AG04449 (cell line): ENCODE results near the gene HS3ST6.

Source experiments
- CTCF ChIA-PET: fragments of 350-600 bp; formaldehyde crosslinking; extraction: SDS; loops from one replicate; lab custom pipeline; 2021; ENCODE audit warnings: antibody characterized with exemption; lab: Yijun Ruan, JAX
- POLR2A ChIA-PET: fragments of 400-600, 350-600 bp; formaldehyde crosslinking; extraction: SDS; loops from one replicate; lab custom pipeline; 2020; ENCODE audit warnings: antibody characterized with exemption, inconsistent platforms; lab: Yijun Ruan, JAX
- DNase-seq: peaks from one replicate; pipeline ENCODE4 v3.0.0-alpha.2; 2010; ENCODE audit warnings: low read depth, low spot score
- H3K4me3 ChIP-seq: 2 replicates; pipeline ENCODE4 v1.5.1; 2011; ENCODE audit warnings: low read depth, mild to moderate bottlenecking, control low read depth, low read length
- TF ChIP-seq, protein P1 (sequence below): IDR thresholded peaks from one replicate; pipeline ENCODE4 v1.5.1; 2011; ENCODE audit warnings: mild to moderate bottlenecking, moderate library complexity, low read length, control low read depth, inconsistent platforms; ENCODE audit not compliant: insufficient read depth; ENCODE audit errors: missing control alignments

The HS3ST6 gene

DNA sequence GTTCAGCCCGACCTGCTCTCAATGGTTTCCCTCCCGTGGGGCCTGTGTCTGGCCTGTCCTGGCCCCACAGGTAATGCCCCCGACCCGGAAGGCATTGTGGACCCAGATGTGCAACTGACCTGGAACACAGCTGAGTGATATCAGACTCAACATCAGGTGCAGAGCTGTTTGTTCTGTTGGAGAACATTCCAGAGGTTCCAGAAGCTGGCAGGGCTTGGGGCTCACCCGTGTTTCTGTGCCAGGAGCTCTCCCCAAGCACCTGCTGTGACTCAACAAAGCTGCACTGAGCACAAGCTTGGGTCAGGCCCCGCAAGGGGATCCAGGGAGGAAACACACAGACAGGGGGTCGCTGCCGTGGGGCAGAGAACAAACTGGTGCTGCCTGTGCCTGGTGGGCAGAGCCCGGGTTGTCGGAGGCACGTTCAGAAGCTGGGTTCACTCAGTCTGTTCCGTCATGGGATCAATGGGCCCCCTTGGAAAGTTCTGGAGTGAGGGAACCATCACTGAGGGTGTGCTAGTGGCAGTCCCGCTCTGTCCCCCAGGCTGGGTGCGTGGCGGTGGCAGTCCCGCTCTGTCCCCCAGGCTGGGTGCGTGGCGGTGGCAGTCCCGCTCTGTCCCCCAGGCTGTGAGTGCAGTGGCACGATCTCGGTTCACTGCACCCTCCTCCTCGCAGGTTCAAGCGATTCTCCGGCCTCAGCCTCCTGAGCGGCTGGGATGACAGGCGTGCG, 22.1 kb downstream of the HS3ST6 start:
- ChIA-PET POLR2A (interaction anchor here (0.9 kb wide), 1 partner anchor 69 kb away, joined by 3 read pairs; the partner anchor contains the start of gene RPS2), CTCF (no interaction called here)
- no peak overlapping the region for H3K4me3 ChIP-seq
- TF ChIP-seq, protein P1, sequence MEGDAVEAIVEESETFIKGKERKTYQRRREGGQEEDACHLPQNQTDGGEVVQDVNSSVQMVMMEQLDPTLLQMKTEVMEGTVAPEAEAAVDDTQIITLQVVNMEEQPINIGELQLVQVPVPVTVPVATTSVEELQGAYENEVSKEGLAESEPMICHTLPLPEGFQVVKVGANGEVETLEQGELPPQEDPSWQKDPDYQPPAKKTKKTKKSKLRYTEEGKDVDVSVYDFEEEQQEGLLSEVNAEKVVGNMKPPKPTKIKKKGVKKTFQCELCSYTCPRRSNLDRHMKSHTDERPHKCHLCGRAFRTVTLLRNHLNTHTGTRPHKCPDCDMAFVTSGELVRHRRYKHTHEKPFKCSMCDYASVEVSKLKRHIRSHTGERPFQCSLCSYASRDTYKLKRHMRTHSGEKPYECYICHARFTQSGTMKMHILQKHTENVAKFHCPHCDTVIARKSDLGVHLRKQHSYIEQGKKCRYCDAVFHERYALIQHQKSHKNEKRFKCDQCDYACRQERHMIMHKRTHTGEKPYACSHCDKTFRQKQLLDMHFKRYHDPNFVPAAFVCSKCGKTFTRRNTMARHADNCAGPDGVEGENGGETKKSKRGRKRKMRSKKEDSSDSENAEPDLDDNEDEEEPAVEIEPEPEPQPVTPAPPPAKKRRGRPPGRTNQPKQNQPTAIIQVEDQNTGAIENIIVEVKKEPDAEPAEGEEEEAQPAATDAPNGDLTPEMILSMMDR, result no peak
- DNase-seq, result no peak

- no peak for DNase-seq
- TF ChIP-seq, protein P1, result no peak
- no peak overlapping the region for H3K4me3 ChIP-seq
- CTCF ChIA-PET, result no interaction called here
- POLR2A ChIA-PET, result interaction anchor here (0.5 kb wide), 1 partner anchor 46 kb away, joined by 3 read pairs; no protein-coding TSS in a partner anchor
Measured at GRCh38 chr16:1895068-1895467, 23.1 kb downstream of the HS3ST6 start.

DNA sequence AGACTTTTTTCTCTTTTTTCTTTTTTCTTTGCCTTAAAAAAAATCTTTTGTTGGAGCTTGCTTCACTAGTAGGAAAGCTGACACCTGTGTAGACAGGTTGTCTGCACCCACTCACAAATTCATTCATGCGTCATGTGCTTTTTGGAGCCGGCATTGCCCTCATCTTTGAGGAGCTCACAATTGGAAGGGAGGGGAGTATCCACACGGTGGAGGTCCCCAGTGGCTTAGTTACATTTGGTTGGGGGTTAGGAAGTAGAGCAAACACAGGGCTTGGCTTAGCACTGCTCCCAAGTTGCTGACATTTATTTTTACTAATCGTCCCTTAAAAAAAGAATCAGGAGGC, 27.5 kb downstream of the HS3ST6 start:
- no peak for DNase-seq
- ChIA-PET CTCF (interaction anchor here (1.2 to 2.5 kb wide), 2 partner anchors 11 to 13 kb away, joined by 3 to 7 read pairs; no protein-coding TSS in a partner anchor), POLR2A (no interaction called here)
- no peak overlapping the region for H3K4me3 ChIP-seq
- TF ChIP-seq, protein P1, result no peak

DNA sequence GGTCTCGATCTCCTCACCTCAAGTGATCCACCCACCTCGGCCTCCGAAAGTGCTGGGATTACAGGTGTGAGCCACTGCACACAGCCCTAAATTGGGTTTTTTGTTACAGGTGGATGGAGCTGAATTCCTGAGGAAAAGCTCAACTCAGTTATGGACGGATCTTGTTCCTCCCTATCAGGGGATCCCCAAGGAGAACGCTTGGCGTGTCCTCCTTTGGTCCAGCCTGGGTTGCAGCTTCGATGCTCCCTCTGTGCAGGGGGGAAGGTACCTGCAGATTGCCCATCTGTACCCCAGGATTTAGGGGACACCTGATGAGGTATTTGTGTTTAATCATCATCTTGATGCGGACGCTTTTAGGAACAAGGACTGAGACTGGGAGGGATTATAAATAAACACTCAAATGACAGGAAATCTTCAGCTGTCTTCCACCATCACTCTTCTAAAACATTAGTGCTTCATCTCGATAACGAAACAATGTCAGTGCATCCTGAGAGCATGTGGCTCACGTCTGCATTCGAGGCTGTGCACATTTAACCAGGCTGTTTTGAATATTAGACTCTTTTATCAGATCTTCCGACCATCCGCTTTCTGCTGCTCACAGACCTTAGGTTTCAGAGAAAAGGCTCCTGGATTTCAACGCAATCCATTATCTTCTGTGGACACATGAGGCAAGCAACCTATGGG, 28.0 kb downstream of the HS3ST6 start:
- no peak overlapping the region for H3K4me3 ChIP-seq
- TF ChIP-seq, protein P1, result no peak
- no peak for DNase-seq
- CTCF ChIA-PET, result interaction anchor here (1.2 to 2.5 kb wide), 2 partner anchors 11 to 13 kb away, joined by 3 to 7 read pairs; no protein-coding TSS in a partner anchor
- POLR2A ChIA-PET, result no interaction called here

DNA sequence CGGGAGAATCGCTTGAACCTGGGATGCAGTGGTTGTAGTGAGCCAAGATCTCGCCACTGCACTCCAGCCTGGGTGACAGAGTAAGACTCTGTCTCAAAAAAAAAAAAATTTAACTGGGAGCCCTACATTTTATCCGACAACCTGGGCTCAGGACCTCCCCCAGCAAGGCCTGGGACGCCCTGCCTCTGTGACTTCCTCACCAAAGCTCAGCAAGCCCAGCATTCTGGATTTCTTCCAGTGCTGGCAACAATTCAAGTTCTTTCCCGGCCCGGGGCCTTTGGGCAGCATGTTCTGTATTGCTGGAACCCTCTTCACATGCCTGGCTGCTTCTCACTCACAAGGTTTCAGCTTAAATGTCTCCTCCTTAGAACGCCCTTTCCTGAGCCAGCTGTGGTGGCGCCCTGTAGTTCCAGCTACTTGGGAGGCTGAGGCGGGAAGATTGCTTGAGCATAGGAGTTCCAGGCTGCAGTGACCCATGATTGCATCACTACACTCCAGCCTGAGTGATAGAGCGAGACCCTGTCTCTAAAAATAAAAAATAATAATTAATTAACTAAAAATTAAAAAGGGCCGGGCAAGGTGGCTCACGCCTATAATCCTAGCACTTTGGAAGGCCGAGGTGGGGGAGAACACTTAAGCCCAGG, 30.4 kb downstream of the HS3ST6 start:
- H3K4me3 ChIP-seq, result no peak overlapping the region
- POLR2A ChIA-PET, result no interaction called here
- TF ChIP-seq, protein P1, result no peak
- no peak for DNase-seq
- CTCF ChIA-PET, result interaction anchor here (1.5 to 3.6 kb wide), 2 partner anchors 29 to 42 kb away, joined by 3 to 13 read pairs; no protein-coding TSS in a partner anchor
